AG04449 (cell line): ENCODE data around the gene RGP1.
A peak's percentile ranks its signal among the peaks of the same experiment; 100 is the strongest.

Experiments
- CTCF ChIA-PET: fragments of 350-600 bp; formaldehyde crosslinking; extraction: SDS; loops from one replicate; lab custom pipeline; 2021; ENCODE audit warnings: antibody characterized with exemption; lab: Yijun Ruan, JAX
- POLR2A ChIA-PET: fragments of 400-600, 350-600 bp; formaldehyde crosslinking; extraction: SDS; loops from one replicate; lab custom pipeline; 2020; ENCODE audit warnings: antibody characterized with exemption, inconsistent platforms; lab: Yijun Ruan, JAX
- DNase-seq: peaks from one replicate; pipeline ENCODE4 v3.0.0-alpha.2; 2010; ENCODE audit warnings: low read depth, low spot score
- H3K4me3 ChIP-seq: 2 replicates; pipeline ENCODE4 v1.5.1; 2011; ENCODE audit warnings: low read depth, mild to moderate bottlenecking, control low read depth, low read length
- CTCF ChIP-seq: IDR thresholded peaks from one replicate; pipeline ENCODE4 v1.5.1; 2011; ENCODE audit warnings: mild to moderate bottlenecking, moderate library complexity, low read length, control low read depth, inconsistent platforms; ENCODE audit not compliant: insufficient read depth; ENCODE audit errors: missing control alignments

RGP1 gene

GRCh38 chr9:35729101-35729500, 20.0 kb upstream of the RGP1 start:
- CTCF ChIA-PET, result interaction anchor here (1.0 to 31.2 kb wide), 7 partner anchors 8 to 85 kb away, joined by 3 to 816 read pairs (median 9); partner anchors contain the start of genes ARHGEF39, CCDC107, HINT2 and RMRP
- H3K4me3 ChIP-seq, result peak overlapping the region; percentile 87

GRCh38 chr9:35729700-35730485, 19.2 kb upstream of the RGP1 start:
- ChIA-PET CTCF (interaction anchor here (0.6 to 31.2 kb wide), 12 partner anchors 8 to 96 kb away, joined by 3 to 816 read pairs (median 6); partner anchors contain the start of genes ARHGEF39, CCDC107, HINT2 and RMRP), POLR2A (interaction anchor here (1.4 to 9.6 kb wide), 8 partner anchors 10 to 72 kb away, joined by 3 to 325 read pairs (median 9); partner anchors contain the start of genes ARHGEF39, CCDC107, GBA2 and RGP1)
- DNase-seq, result peak; percentile 62
- peak; percentile 64 for TF ChIP-seq CTCF
- peak overlapping the region; percentile 87 for H3K4me3 ChIP-seq

More at GRCh38 chr9:35729101-35729500, 20.0 kb upstream of the RGP1 start:
- POLR2A ChIA-PET, result interaction anchor here (0.7 to 9.6 kb wide), 13 partner anchors 11 to 1094 kb away, joined by 3 to 325 read pairs (median 8); partner anchors contain the start of genes ARHGEF39, CCDC107, GBA2 and RGP1
- no peak for DNase-seq
- TF ChIP-seq CTCF, result no peak

- POLR2A ChIA-PET, result interaction anchor here (2.0 to 9.6 kb wide), 4 partner anchors 17 to 72 kb away, joined by 6 to 325 read pairs (median 38); partner anchors contain the start of genes CCDC107, GBA2, RGP1 and RMRP
- CTCF ChIA-PET, result interaction anchor here (0.6 to 31.2 kb wide), 13 partner anchors 10 to 181 kb away, joined by 3 to 816 read pairs (median 4); partner anchors contain the start of genes ARHGEF39, CCDC107, RGP1 and RMRP
- H3K4me3 ChIP-seq, result peak overlapping the region; percentile 87
- TF ChIP-seq CTCF, result no peak
- no peak for DNase-seq
Measured at GRCh38 chr9:35730486-35730854, 18.6 kb upstream of the RGP1 start.

- H3K4me3 ChIP-seq, result peak overlapping the region; percentile 87
- TF ChIP-seq CTCF, result no peak
- DNase-seq, result no peak
- CTCF ChIA-PET, result interaction anchor here (1.0 to 31.2 kb wide), 17 partner anchors 9 to 180 kb away, joined by 3 to 816 read pairs (median 5); partner anchors contain the start of genes ARHGEF39, CCDC107, RGP1 and RMRP
- POLR2A ChIA-PET, result interaction anchor here (0.7 to 9.6 kb wide), 9 partner anchors 16 to 215 kb away, joined by 3 to 325 read pairs (median 4); partner anchors contain the start of genes ARHGEF39, CCDC107, GBA2 and RGP1
Measured at GRCh38 chr9:35731415-35732184, 17.5 kb upstream of the RGP1 start.

GRCh38 chr9:35732185-35732799, 16.8 kb upstream of the RGP1 start, which contains the start of the genes CREB3 and TLN1:
CREB3 (plus strand) TSS chr9:35732666; CDS start chr9:35732773, 107 bp downstream.
TLN1 (minus strand) TSS chr9:35732195; CDS start chr9:35725694, 6,501 bp downstream.
- ChIA-PET POLR2A (interaction anchor here (0.7 to 9.6 kb wide), 10 partner anchors 10 to 216 kb away, joined by 3 to 325 read pairs (median 4); partner anchors contain the start of genes ARHGEF39, CCDC107, GBA2 and RGP1), CTCF (interaction anchor here (0.6 to 31.2 kb wide), 9 partner anchors 11 to 218 kb away, joined by 3 to 816 read pairs (median 6); partner anchors contain the start of genes ARHGEF39 and TPM2)
- peak; percentile 44 for TF ChIP-seq CTCF
- H3K4me3 ChIP-seq, result peak within 1 kb of the TSS; percentile 87
- peak; percentile 96 for DNase-seq
